WERI-Rb-1 (cell line): ENCODE results near the gene PLAAT2.

Experiments used
- DNase-seq: peaks from one replicate; pipeline ENCODE4 v3.0.0-alpha.2; 2020
- H3K27ac ChIP-seq: fragments of 250-450 bp; sonication (Bioruptor Pico); 2 replicates; pipeline ENCODE4 v1.5.1; 2020; ENCODE audit warnings: mild to moderate bottlenecking, moderate library complexity
- H3K27me3 ChIP-seq: fragments of 250-450 bp; sonication (Bioruptor Pico); 2 replicates; pipeline ENCODE4 v1.5.1; 2021; ENCODE audit warnings: mild to moderate bottlenecking, low read depth, moderate library complexity; ENCODE audit not compliant: insufficient read depth, severe bottlenecking
- H3K36me3 ChIP-seq: fragments of 250-450 bp; sonication (Bioruptor Pico); 2 replicates; pipeline ENCODE4 v1.5.1; 2020; ENCODE audit warnings: mild to moderate bottlenecking, moderate library complexity
- H3K4me3 ChIP-seq: 2 replicates; pipeline ENCODE4 v1.5.1; 2011; ENCODE audit warnings: low read depth, mild to moderate bottlenecking, control low read depth, low read length
- H3K9me3 ChIP-seq: fragments of 250-450 bp; sonication (Bioruptor Pico); 2 replicates; pipeline ENCODE4 v1.5.1; 2021; ENCODE audit warnings: mild to moderate bottlenecking, moderate library complexity; ENCODE audit not compliant: severe bottlenecking
- TF ChIP-seq, protein P1 (sequence below): IDR thresholded peaks from 2 replicates; pipeline ENCODE4 v1.5.1; 2011; ENCODE audit warnings: low read depth, mild to moderate bottlenecking, control low read depth, inconsistent platforms, low read length

The PLAAT2 gene

DNA sequence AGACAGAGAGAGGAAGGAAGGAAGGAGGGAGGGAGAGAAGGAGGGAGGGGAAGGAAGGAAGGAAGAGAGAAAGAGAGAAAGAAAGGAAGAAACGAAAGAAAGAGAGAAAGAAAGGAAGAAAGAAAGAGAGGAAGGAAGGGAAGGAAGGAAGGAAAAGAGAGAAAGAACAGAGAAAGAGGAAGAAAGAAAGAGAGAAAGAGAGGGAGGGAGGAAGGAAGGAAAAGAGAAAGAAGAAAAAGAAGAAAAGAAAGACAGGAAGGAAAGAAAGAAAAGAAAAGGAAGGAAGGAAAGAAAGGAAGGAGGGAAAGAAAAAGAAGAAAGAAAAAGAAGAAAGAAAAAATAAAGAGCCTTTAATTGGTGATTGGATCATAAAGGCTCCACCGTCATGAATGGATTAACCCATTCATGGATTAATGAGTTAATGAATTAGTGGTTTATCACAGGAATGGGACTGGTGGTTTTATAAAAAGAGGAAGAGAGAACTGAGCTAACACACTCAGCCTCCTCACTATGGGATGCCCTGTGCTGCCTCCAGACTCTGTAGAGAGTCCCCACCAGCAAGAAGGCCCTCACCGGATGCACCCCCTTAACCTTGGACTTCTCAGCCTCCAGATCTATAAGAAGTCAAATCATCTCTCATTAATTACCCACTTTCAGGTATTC, 9.0 kb upstream of the PLAAT2 start:
- no peaks in the 10 kb centered on the region for H3K27me3 ChIP-seq
- no peak overlapping the region for H3K4me3 ChIP-seq
- no peak for DNase-seq
- TF ChIP-seq, protein P1, sequence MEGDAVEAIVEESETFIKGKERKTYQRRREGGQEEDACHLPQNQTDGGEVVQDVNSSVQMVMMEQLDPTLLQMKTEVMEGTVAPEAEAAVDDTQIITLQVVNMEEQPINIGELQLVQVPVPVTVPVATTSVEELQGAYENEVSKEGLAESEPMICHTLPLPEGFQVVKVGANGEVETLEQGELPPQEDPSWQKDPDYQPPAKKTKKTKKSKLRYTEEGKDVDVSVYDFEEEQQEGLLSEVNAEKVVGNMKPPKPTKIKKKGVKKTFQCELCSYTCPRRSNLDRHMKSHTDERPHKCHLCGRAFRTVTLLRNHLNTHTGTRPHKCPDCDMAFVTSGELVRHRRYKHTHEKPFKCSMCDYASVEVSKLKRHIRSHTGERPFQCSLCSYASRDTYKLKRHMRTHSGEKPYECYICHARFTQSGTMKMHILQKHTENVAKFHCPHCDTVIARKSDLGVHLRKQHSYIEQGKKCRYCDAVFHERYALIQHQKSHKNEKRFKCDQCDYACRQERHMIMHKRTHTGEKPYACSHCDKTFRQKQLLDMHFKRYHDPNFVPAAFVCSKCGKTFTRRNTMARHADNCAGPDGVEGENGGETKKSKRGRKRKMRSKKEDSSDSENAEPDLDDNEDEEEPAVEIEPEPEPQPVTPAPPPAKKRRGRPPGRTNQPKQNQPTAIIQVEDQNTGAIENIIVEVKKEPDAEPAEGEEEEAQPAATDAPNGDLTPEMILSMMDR: no peak
- no peak overlapping the region for H3K27ac ChIP-seq
- no peaks in the 10 kb centered on the region for H3K9me3 ChIP-seq
- no peaks in the 10 kb centered on the region for H3K36me3 ChIP-seq

DNA sequence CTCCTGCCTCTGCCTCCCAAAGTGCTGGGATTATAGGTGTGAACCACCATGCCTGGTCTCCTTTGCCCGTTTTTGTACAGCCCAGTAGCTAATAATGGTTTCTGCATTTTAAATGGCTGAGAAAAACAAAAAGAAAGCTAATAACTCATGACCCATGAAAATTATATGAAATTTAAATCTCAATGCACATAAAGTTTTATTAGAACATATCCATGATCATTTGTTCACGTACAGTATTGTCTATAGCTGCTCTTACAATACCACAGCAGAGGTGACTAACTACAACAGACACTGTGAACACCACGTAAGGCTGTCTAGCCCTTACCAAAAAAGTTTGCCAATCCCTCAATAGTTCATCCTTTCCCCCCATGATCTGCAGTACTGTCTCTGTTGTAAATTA, 6.4 kb upstream of the PLAAT2 start:
- DNase-seq: no peak
- Histone ChIP-seq H3K27ac (no peak overlapping the region), H3K4me3 (no peak overlapping the region), H3K27me3 (no peaks in the 10 kb centered on the region), H3K9me3 (no peaks in the 10 kb centered on the region), H3K36me3 (no peaks in the 10 kb centered on the region)
- TF ChIP-seq, protein P1: no peak

DNA sequence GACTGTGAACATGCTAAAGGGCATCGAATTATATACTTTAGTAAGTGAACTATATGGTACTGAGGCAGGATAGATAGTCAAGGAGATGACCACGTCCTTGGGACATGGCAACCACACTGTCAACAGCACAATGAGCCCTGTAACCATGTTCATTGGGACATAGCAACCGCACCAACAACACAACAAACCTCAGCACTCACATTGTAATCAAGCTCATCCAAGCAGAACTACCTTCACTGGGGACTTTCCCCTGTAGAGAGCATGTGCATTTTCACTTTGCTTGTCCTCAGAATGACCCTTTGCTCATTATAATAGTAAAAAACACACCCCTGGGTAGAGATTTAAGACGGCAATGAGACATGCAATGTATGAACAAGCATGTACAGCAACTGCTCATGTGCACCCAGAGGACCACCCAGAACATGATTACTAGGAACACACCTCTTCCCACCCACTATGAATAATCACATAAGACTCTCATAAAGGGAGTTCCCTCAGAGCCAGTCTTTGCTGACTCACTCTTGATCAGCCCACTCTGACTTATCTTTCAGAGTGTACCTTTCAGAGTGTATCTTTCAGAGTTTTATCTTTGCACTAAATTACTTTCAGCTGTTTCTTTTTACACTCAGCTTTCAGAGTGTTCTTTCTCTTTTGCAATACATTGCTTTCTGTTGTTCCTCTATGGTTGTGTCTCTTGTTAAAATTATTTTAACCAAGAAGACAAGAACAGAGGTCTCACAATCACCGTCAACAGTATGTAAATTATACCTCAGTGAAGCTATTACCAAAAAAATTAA, 4.1 kb upstream of the PLAAT2 start:
- Histone ChIP-seq H3K4me3 (no peak overlapping the region), H3K27me3 (peaks cover 3% of the 10 kb centered on the region), H3K27ac (no peak overlapping the region), H3K9me3 (no peaks in the 10 kb centered on the region), H3K36me3 (no peaks in the 10 kb centered on the region)
- TF ChIP-seq, protein P1: no peak
- no peak for DNase-seq

DNA sequence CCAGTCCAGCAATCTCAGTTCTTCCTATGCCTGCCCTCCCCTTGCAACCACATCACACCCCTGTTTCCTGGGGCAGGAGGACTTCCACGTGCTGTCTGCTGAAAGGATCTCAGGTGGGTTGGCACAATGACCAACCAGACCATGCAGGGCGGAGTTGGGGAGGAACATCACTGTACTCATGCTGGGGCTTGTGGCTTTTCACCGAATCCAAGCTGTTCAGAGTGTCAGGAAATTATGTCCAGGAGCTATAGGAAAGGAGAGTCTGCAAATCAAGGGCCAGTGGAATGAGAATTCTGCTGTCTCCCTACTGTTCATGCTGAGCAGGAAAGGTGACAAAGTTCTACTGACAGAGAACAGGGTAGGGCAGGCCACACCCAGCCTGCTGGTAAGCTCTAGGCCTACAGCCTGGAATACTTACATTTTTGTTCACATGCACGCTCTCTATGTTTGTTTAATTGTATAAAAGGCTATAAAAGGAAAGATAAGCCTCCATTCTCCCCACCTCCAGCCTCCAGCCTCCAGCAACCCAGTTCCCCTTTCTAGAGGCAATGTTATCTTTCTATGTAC, 1.7 kb upstream of the PLAAT2 start:
- Histone ChIP-seq H3K27ac (no peak overlapping the region), H3K36me3 (no peaks in the 10 kb centered on the region), H3K4me3 (no peak overlapping the region), H3K27me3 (peaks cover 3% of the 10 kb centered on the region), H3K9me3 (no peaks in the 10 kb centered on the region)
- TF ChIP-seq, protein P1: no peak
- DNase-seq: no peak

DNA sequence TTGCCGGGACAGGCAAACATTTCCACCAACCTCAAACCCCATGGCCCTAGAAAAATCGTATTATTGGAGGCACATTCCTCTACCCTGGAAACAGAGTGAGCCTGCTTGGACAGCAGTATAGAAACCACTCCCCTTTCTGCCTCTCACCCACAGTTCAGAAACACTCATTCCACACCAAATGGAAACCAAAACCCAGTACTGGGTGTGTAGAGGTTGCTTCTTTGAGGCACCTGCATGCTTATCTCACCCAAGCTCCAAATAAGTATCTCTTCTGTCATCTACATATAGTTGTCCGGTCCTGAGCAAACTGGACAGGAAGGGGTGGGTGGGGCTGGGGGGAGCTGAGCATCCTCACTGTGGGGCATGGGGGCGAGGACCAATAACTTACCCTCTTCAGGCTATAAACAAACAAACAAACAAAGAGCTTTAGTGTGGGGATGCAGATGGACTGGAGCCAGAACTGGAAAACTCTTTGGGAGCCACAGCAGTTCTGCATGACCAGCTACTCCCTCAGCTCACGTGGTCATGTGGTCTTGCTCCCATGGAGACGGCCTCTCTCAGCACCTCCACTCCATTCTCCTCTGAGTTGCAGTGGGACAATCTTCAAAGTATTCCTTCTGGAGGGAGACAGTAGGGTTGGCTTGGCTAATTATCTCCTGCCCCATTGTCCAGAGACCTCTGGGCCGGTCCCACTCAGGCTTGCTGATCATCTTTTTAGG, 1.0 kb upstream of the PLAAT2 start:
- H3K9me3 ChIP-seq: no peaks in the 10 kb centered on the region
- H3K27ac ChIP-seq: no peak overlapping the region
- no peaks in the 10 kb centered on the region for H3K36me3 ChIP-seq
- no peak for DNase-seq
- no peak overlapping the region for H3K4me3 ChIP-seq
- H3K27me3 ChIP-seq: peaks cover 3% of the 10 kb centered on the region
- TF ChIP-seq, protein P1: no peak
